Measurements from ENCODE around the gene MPP1.

DNA sequence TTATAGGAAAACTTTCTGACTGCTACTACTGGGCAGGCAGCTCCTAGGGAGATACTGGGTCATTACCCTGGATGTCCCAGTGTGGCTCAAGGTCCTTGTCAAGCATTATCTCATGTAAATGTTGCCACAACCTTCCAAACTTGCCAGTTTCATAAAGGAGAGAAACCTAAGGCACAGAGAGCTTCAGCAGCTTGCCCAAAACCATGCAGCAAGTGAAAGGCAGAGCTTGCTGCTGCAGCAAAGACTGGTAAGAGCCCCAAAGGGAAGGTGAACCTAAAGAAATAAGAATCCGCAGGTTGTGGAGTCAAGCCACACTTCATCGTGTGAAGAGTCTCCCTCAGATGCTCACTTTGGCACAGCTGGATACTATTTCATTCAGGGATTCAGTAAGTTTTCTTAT lies 2.3 kb downstream of the MPP1 start:
- TF ChIP-seq, protein P1, sequence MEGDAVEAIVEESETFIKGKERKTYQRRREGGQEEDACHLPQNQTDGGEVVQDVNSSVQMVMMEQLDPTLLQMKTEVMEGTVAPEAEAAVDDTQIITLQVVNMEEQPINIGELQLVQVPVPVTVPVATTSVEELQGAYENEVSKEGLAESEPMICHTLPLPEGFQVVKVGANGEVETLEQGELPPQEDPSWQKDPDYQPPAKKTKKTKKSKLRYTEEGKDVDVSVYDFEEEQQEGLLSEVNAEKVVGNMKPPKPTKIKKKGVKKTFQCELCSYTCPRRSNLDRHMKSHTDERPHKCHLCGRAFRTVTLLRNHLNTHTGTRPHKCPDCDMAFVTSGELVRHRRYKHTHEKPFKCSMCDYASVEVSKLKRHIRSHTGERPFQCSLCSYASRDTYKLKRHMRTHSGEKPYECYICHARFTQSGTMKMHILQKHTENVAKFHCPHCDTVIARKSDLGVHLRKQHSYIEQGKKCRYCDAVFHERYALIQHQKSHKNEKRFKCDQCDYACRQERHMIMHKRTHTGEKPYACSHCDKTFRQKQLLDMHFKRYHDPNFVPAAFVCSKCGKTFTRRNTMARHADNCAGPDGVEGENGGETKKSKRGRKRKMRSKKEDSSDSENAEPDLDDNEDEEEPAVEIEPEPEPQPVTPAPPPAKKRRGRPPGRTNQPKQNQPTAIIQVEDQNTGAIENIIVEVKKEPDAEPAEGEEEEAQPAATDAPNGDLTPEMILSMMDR (IDR thresholded peaks at IDR 0.05), result no peak
- TF ChIP-seq POLR2A (IDR thresholded peaks at IDR 0.05), result no peak
